SK-N-SH (cell line): ENCODE data around the gene DAPK3. TPM values are rescaled to one million over a fixed set of nuclear protein-coding genes. Genes with fewer than 3 reads are reported as not detected.

ENCODE experiments used
- CTCF ChIA-PET: fragments of 300-600, 350-600 bp; formaldehyde crosslinking; extraction: SDS; loops from one replicate; lab custom pipeline; 2021; lab: Yijun Ruan, JAX
- POLR2A ChIA-PET: fragments of 350-600 bp; sonication (Branson Sonifier 250); formaldehyde crosslinking; extraction: SDS; loops from one replicate; lab custom pipeline; 2020; ENCODE audit warnings: antibody characterized with exemption, inconsistent platforms; lab: Yijun Ruan, JAX
- DNase-seq: peaks from one replicate; pipeline ENCODE4 v3.0.0; 2012
- H2AFZ ChIP-seq: fragments of 200-600 bp; sonication (generic); 2 replicates; pipeline ENCODE4 v1.8.1; 2016; ENCODE audit warnings: antibody characterized with exemption, mild to moderate bottlenecking, low read depth
- H3F3A ChIP-seq: fragments of 200-600 bp; sonication (generic); replicated peaks from 2 replicates; pipeline ENCODE3; 2016; ENCODE audit warnings: antibody characterized with exemption, mild to moderate bottlenecking; ENCODE audit not compliant: insufficient read depth
- H3K27ac ChIP-seq, 2 experiments: fragments of 200-500 bp in 1 of 2; fragments of 200-600 bp in 1 of 2; sonication (Bioruptor generic) in 1 of 2; sonication (generic), shearing (Covaris generic) in 1 of 2; 2 replicates each; pipeline versions ENCODE4 v1.5.1 to v1.6.1; 2014 to 2016; ENCODE audit warnings: low read depth in 2 of 2, inconsistent platforms in 1 of 2, low read length in 1 of 2, mild to moderate bottlenecking in 1 of 2, mixed read lengths in 1 of 2
- H3K27me3 ChIP-seq: fragments of 200-600 bp; sonication (generic), shearing (Covaris generic); 2 replicates; pipeline ENCODE4 v1.6.1; 2016; ENCODE audit warnings: mixed run types; ENCODE audit not compliant: insufficient read depth
- H3K36me3 ChIP-seq, 2 experiments: fragments of 200-500 bp in 1 of 2; fragments of 200-600 bp in 1 of 2; sonication (Bioruptor generic) in 1 of 2; sonication (generic) in 1 of 2; replicated peaks in 1 of 2; 2 replicates each; pipeline versions ENCODE3 to v1.5.1; 2014 to 2016; ENCODE audit warnings: low read length in 1 of 2, mild to moderate bottlenecking in 1 of 2; ENCODE audit not compliant: insufficient read depth in 2 of 2, control insufficient read depth in 1 of 2
- H3K4me1 ChIP-seq, 2 experiments: fragments of 200-500 bp in 1 of 2; fragments of 200-600 bp in 1 of 2; sonication (Bioruptor generic) in 1 of 2; sonication (generic), shearing (Covaris generic) in 1 of 2; 2 replicates each; pipeline versions ENCODE4 v1.5.1 to v1.6.1; 2014 to 2016; ENCODE audit warnings: low read depth in 1 of 2, low read length in 1 of 2, mixed run types in 1 of 2; ENCODE audit not compliant: insufficient read depth in 2 of 2, control insufficient read depth in 1 of 2
- H3K4me2 ChIP-seq: fragments of 200-600 bp; sonication (generic), shearing (Covaris generic); 2 replicates; pipeline ENCODE4 v1.6.1; 2017; ENCODE audit warnings: mixed run types
- H3K4me3 ChIP-seq, 2 experiments: fragments of 200-500 bp in 1 of 2; fragments of 200-600 bp in 1 of 2; sonication (Bioruptor generic) in 1 of 2; sonication (generic), shearing (Covaris generic) in 1 of 2; 2 replicates each; pipeline versions ENCODE4 v1.5.1 to v1.8.1; 2014 to 2016; ENCODE audit warnings: low read depth in 2 of 2, inconsistent platforms in 1 of 2, low read length in 1 of 2, mild to moderate bottlenecking in 1 of 2, mixed read lengths in 1 of 2, moderate library complexity in 1 of 2
- H3K79me2 ChIP-seq: fragments of 200-600 bp; sonication (generic); 2 replicates; pipeline ENCODE4 v1.8.1; 2017; ENCODE audit warnings: mild to moderate bottlenecking; ENCODE audit not compliant: insufficient read depth
- H3K9ac ChIP-seq: fragments of 200-600 bp; sonication (generic); 2 replicates; pipeline ENCODE4 v1.6.1; 2017; ENCODE audit warnings: mixed run types
- H3K9me2 ChIP-seq: fragments of 200-600 bp; sonication (generic); 2 replicates; pipeline ENCODE4 v1.6.1; 2017; ENCODE audit warnings: mixed run types
- H3K9me3 ChIP-seq: fragments of 200-600 bp; sonication (generic); 2 replicates; pipeline ENCODE4 v1.6.1; 2017; ENCODE audit warnings: mixed run types, mild to moderate bottlenecking, moderate library complexity
- H4K20me1 ChIP-seq: fragments of 200-600 bp; sonication (generic); 2 replicates; pipeline ENCODE4 v1.6.1; 2017; ENCODE audit warnings: mild to moderate bottlenecking, mixed run types; ENCODE audit not compliant: insufficient read depth
- ELF1 ChIP-seq: IDR thresholded peaks from 2 replicates; pipeline ENCODE4 v1.4.0; 2012
- EP300 ChIP-seq, 2 experiments: IDR thresholded peaks; 2 replicates each; pipeline versions ENCODE4 v1.4.0 to v1.6.1; 2012; ENCODE audit warnings: borderline replicate concordance in 1 of 2, low read depth in 1 of 2, low read length in 1 of 2
- EZH2phosphoT487 ChIP-seq: fragments of 200-600 bp; sonication (generic); IDR thresholded peaks from 2 replicates; pipeline ENCODE4 v1.6.1; 2017; ENCODE audit warnings: low read depth, mixed run types, mild to moderate bottlenecking, antibody characterized with exemption, moderate library complexity, borderline replicate concordance
- FOXM1 ChIP-seq: IDR thresholded peaks from 2 replicates; pipeline ENCODE4 v1.4.0; 2012; ENCODE audit warnings: low read depth, mild to moderate bottlenecking
- GABPA ChIP-seq: IDR thresholded peaks from 2 replicates; pipeline ENCODE4 v1.4.0; 2012; ENCODE audit warnings: low read depth, mild to moderate bottlenecking
- JUND ChIP-seq: IDR thresholded peaks from 2 replicates; pipeline ENCODE4 v1.4.0; 2012
- MAX ChIP-seq: IDR thresholded peaks from 2 replicates; pipeline ENCODE4 v1.4.0; 2012; ENCODE audit warnings: low read depth
- MXI1 ChIP-seq: IDR thresholded peaks from 2 replicates; pipeline ENCODE4 v1.6.1; 2012; ENCODE audit warnings: mild to moderate bottlenecking, low read depth, low read length, improper control_type of control experiment
- NRF1 ChIP-seq: IDR thresholded peaks from 2 replicates; pipeline ENCODE4 v1.6.1; 2012; ENCODE audit warnings: low read depth, mild to moderate bottlenecking, low read length
- POLR2AphosphoS5 ChIP-seq: IDR thresholded peaks from 2 replicates; pipeline ENCODE4 v1.6.1; 2012; ENCODE audit warnings: low read depth, low read length
- RAD21 ChIP-seq: IDR thresholded peaks from 2 replicates; pipeline ENCODE4 v1.6.1; 2012; ENCODE audit warnings: mild to moderate bottlenecking, low read length
- RCOR1 ChIP-seq: fragments of 150-350 bp; IDR thresholded peaks from 2 replicates; pipeline ENCODE4 v1.6.1; 2017; ENCODE audit warnings: antibody characterized with exemption, low read length
- SMC3 ChIP-seq: IDR thresholded peaks from 2 replicates; pipeline ENCODE4 v1.6.1; 2012; ENCODE audit warnings: low read depth, low read length, improper control_type of control experiment
- USF1 ChIP-seq: IDR thresholded peaks from 2 replicates; pipeline ENCODE4 v1.4.0; 2012; ENCODE audit warnings: low read depth, borderline replicate concordance
- USF2 ChIP-seq: fragments of 150-350 bp; IDR thresholded peaks from 2 replicates; pipeline ENCODE4 v1.6.1; 2017; ENCODE audit warnings: antibody characterized with exemption, low read length, low read depth, borderline replicate concordance
- YY1 ChIP-seq: IDR thresholded peaks from 2 replicates; pipeline ENCODE4 v1.4.0; 2012; ENCODE audit warnings: low read depth, mild to moderate bottlenecking
- WGBS: methylation state at CpG from one replicate; pipeline ENCODE4 v1.1.6; 2017; ENCODE audit warnings: low lambda C conversion rate; 5-methylcytosine and 5-hydroxymethylcytosine counted together
- polyA plus RNA-seq, 3 experiments: library from polyadenylated mRNA; depleted of rRNA; stranded (reverse); fragments of >200 nt; gene quantifications; 2 replicates each; pipeline ENCODE4 v1.2.3, GENCODE V29; 2012
- TF ChIP-seq, protein P1 (sequence below): IDR thresholded peaks from 2 replicates; pipeline ENCODE4; 2012

The DAPK3 gene
- polyA plus RNA-seq, 1 of the 3 experiments (the other 2 are of a cell fraction), result 142 TPM

- no peak overlapping the region for H3K9ac ChIP-seq
- no peaks in the 10 kb centered on the region for H3K27me3 ChIP-seq
- ChIA-PET POLR2A (interaction anchor here (2.8 kb wide), 1 partner anchor 8 kb away, joined by 17 read pairs; the partner anchor contains the start of gene EEF2), CTCF (interaction anchor here (1.0 to 3.6 kb wide), 4 partner anchors 9 to 164 kb away, joined by 3 to 15 read pairs (median 6); partner anchors contain the start of gene EEF2)
- WGBS, result 94% methylated on average over 16 of the region's 29 CpGs
- no peaks in the 10 kb centered on the region for H3K9me2 ChIP-seq
- H3F3A ChIP-seq, result peaks cover 63% of the 10 kb centered on the region
- H4K20me1 ChIP-seq, result peaks cover 81% of the 10 kb centered on the region
- no peaks in the 10 kb centered on the region; a peak in 1 of 4 replicates for H3K4me1 ChIP-seq
- H3K36me3 ChIP-seq, result peaks cover 58 to 61% of the 10 kb centered on the region in 2 experiments
- H3K9me3 ChIP-seq, result no peaks in the 10 kb centered on the region
- H3K27ac ChIP-seq, result peak overlapping the region; percentile 4 to 14; a peak in 1 of 4 replicates
- TF ChIP-seq SMC3, result no peak
- no peak for TF ChIP-seq MXI1
- no peak for TF ChIP-seq JUND
- TF ChIP-seq FOXM1, result no peak
- TF ChIP-seq MAX, result no peak
- TF ChIP-seq USF2, result no peak
- no peak for TF ChIP-seq YY1
- no peak for TF ChIP-seq NRF1
- no peak for TF ChIP-seq GABPA
- no peak for TF ChIP-seq POLR2AphosphoS5
- no peak for TF ChIP-seq USF1
- TF ChIP-seq EP300 (IDR thresholded peaks at IDR 0.05; ENCODE audit: borderline replicate concordance in 1 of 2, low read depth in 1 of 2, low read length in 1 of 2), result no peak
- peak; percentile 19 for DNase-seq
- peak overlapping the region in 1 of 2 experiments; percentile 22; a peak in 1 of 4 replicates for H3K4me3 ChIP-seq
- H3K4me2 ChIP-seq, result no peak overlapping the region
- H3K79me2 ChIP-seq, result peaks cover 48% of the 10 kb centered on the region
- H2AFZ ChIP-seq, result no peak overlapping the region
Measured at GRCh38 chr19:3976495-3977241, 5.8 kb upstream of the DAPK3 start.

DNA sequence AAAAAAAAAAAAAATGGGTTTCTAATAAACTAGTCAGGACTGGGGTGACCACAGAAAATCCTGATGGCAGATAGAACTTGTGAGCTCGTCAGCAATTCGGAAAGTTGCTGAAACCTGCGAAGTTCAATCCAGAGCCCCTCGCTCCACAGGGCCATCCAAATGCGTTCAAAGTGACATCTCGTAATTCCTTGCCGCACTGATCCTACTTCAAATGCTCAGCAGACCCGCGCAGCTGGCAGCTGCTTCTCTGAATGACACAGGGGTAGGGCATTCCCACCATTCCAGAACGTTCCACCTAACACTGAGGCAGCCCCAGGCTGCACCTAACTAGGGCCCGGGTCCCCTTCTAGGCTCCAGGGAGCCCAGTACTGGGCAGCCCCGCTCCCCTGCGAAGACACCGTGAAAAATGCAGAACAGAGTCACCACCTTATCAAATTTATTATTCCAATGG is 4.8 kb upstream of the DAPK3 start:
- H3K9me3 ChIP-seq, result no peaks in the 10 kb centered on the region
- WGBS, result 92% methylated on average over 13 of the region's 14 CpGs
- H3K4me1 ChIP-seq, result peaks cover 0 to 2% of the 10 kb centered on the region in 2 experiments; a peak in 1 of 4 replicates
- peaks cover 75% of the 10 kb centered on the region for H4K20me1 ChIP-seq
- no peak overlapping the region for H3K4me3 ChIP-seq
- no peak overlapping the region for H3K27ac ChIP-seq
- CTCF ChIA-PET, result interaction anchor here (1.2 to 1.9 kb wide), 3 partner anchors 8 to 12 kb away, joined by 4 to 8 read pairs (median 5); partner anchors contain the start of gene EEF2
- TF ChIP-seq RAD21 (no peak), EZH2phosphoT487 (no peak), FOXM1 (no peak), POLR2AphosphoS5 (peak; percentile 53), MAX (no peak), ELF1 (no peak), RCOR1 (no peak)
- TF ChIP-seq, protein P1, sequence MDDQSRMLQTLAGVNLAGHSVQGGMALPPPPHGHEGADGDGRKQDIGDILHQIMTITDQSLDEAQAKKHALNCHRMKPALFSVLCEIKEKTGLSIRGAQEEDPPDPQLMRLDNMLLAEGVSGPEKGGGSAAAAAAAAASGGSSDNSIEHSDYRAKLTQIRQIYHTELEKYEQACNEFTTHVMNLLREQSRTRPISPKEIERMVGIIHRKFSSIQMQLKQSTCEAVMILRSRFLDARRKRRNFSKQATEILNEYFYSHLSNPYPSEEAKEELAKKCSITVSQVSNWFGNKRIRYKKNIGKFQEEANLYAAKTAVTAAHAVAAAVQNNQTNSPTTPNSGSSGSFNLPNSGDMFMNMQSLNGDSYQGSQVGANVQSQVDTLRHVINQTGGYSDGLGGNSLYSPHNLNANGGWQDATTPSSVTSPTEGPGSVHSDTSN, result no peak
- H3K9ac ChIP-seq, result no peak overlapping the region
- H3F3A ChIP-seq, result peaks cover 57% of the 10 kb centered on the region
- no peak overlapping the region for H2AFZ ChIP-seq
- H3K36me3 ChIP-seq, result peaks cover 48 to 51% of the 10 kb centered on the region in 2 experiments
- H3K27me3 ChIP-seq, result no peaks in the 10 kb centered on the region
- POLR2A ChIA-PET, result interaction anchor here (2.8 kb wide), 1 partner anchor 9 kb away, joined by 17 read pairs; the partner anchor contains the start of gene EEF2
- DNase-seq, result no peak
- H3K4me2 ChIP-seq, result no peak overlapping the region
- no peaks in the 10 kb centered on the region for H3K9me2 ChIP-seq
- peaks cover 41% of the 10 kb centered on the region for H3K79me2 ChIP-seq
